T follicular helper cell (primary cell): ENCODE results near the gene HLA-DOA.

Experiments used
- DNase-seq: peaks from one replicate; pipeline ENCODE4 v3.0.0-alpha.2; 2020; ENCODE audit warnings: low read depth

Gene HLA-DOA

DNA sequence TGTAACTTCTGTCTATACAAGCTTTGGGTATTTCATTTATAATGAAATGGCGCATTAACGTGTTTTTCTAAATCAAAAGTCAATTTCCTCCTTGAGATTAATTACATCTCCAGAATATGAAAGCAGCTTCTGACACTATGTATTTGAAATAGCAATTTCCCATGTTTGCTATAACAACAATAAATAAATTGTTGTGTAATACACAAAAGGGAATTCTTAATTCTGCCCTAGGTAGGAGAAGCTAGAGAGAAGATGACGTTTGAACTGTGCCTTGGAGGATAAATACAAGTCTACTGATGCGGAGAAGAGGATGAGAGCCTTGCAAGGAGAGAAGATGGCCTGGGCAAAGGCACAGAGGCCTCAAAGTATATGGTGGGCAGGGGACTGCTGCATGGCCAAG, 7.6 kb upstream of the HLA-DOA start:
- DNase-seq: no peak

DNA sequence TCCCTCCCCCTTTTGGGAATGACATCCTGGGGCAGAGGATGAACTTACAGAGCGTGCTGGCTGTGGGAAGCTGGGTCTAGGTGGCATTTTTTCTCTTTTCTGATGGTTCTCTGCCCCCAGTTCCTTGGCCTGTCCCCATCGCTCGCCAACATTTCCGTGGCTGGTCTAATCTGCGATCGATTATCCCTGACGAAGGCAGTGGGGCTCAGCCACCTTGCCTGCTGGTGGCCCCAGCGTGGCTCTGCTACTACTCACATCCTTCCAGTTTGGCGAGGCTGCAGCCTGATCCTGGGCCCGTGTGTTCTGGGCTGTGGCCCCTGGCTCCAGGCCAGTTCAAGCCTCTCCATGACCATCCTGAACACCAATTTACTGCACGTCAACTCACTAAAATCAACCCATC, 6.4 kb upstream of the HLA-DOA start:
- no peak for DNase-seq

DNA sequence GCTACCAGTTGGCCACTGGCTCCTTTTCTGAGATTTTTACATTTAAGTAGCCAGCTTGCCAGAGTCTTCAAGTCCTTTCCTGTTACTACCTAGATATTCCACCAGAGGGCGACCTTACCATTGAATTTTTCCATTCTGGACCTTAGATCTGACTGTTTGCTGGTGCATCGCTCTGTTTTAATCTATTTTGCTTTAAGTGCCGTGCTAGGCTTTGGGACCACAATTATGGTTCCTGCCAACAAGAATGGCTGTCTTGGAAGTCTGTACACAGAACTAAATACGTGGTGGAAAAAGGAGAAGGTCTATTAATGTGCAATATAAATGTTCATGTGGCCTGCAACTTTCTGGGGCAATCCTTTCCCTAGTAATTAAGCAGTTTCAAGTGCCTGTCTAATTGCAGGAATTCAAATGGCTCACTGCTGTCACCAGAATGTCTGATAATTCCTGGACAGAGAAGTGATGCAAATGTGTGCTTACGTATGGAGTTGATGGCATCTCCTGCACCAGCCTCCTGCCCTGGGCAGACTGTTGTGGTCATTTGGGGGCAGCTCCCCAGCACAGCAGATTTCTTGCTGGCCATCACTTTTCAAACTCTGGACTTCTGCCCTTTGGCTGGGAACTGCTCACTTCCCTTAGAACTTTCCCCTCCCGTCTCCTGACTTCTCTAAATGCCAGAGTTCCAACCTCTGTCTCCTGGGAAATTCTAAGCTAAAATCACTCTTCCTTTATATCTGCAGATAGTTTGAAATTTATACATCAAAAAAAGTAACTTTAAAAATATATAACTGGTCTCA, 5.6 kb upstream of the HLA-DOA start:
- DNase-seq: peak; percentile 26

DNA sequence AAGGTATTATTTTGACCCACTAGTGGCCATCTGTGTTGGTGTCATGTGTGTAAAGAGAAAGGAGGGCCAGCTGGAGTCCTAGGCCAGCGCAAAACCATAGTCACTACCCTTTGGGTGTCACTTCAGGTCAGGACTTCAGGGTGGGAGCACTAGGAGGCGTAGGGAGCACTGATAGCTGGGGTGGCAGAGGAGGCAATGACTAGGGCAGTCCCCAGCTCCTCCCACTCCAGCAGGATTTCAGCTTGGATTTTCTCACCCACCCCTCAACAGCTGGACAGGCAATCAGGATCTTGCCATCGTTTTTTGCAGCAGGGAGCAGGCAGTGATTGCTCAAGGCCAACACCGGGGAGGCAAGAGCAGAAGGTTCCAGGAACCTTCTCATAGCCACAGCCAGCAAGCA, 4.2 kb upstream of the HLA-DOA start:
- DNase-seq: no peak

DNA sequence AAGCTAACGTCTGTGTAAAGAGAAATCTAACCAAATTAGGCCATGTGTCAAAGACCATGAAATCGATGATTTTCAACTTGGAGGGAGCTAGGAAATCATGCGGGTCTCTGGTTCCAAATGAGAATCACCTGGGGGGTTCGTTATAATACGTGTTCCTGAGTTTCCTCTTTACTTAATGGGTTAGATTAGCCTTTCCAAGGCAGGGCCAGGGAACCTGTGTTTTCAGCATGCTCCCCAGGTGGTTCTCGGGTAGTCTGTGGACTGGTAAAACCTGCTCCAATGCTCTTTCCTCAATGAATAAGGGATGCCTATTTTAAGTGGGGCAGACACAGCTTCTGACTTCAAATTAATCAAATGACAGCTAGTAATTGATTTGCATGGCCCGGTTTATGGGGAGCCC, 965 bp upstream of the HLA-DOA start:
- no peak for DNase-seq

DNA sequence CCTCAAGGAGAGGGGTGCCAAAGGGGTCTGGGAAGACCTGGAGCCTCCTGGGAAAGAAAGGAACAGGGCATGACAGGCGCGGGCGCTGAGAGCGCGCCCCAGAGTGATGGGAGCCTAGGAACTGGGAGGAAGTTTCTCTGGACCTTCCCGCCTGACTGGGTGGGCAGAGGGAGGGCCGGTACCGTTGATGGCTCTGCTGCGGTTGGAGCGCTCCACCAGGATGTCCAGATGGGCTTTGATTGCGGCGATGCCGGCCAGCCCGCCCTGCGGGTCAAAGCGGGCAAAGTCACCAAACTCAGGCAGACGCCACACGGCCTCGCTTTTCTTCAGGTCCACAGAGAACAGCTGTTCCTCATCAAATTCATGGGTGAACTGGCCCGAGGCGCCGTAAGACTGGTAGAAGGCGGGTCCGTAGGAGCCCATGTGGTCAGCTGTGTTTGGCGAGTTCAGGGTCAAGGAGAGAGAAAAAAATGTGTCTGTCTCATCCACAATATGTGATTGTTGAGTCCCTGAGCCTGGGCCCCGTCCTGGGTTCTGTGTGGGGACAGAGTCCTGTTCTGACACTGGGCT, 1.5 kb downstream of the HLA-DOA start:
- DNase-seq: no peak

DNA sequence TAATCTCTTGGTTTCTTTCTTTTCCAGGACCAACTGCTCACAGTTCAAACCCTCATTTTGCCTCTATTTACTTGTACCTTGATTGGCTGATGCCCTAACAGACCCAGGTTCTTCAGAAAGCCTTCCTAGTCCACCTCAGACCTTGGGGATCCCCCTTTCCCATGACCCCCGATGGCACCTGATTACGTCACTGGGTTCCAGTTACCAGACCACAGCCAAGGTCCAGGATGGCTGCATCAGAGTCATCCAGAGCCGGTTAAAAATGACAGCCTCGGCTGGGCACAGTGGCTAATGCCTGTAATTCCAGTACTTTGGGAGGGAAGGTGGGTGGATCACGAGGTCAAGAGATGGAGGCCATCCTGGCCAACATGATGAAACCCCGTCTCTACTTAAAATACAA, 4.5 kb downstream of the HLA-DOA start:
- no peak for DNase-seq

DNA sequence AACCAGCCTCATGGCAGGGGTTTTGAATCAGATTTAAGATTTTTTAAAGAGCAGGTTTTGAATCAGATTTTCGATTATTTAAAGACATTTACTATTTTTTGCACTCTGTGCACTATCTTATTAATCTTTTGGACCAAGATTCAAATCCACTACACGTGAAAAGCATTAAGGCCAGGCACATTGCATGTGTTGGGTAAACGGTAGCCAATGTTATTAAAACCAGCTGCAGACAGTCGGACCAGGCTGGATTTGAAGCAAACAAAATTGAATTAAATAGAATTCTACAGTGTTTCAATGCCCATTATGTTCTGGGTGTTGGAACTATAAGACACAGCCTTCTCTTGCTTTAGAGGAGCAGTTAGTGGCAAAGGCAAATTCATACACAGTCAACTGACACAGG, 7.7 kb downstream of the HLA-DOA start:
- no peak for DNase-seq

DNA sequence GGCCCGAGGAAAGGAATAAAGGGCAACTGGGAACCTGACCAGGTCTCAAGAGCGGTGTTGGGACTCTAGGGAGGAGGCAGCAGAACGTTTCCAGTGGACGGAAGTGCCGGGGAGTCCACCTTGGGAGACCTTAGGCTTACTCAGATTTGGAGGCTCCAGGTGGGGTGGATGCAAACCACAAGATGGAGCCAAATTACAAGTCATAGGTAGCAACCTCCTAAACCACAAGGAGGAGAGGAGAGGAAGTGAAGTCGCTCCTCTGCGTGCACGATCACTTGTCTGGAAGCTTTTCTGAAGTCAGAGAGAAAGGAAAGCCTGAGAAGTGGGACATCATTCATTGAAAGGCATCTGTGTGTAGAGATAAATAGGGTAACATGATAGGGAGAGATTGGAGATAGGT, 9.3 kb downstream of the HLA-DOA start:
- no peak for DNase-seq

DNA sequence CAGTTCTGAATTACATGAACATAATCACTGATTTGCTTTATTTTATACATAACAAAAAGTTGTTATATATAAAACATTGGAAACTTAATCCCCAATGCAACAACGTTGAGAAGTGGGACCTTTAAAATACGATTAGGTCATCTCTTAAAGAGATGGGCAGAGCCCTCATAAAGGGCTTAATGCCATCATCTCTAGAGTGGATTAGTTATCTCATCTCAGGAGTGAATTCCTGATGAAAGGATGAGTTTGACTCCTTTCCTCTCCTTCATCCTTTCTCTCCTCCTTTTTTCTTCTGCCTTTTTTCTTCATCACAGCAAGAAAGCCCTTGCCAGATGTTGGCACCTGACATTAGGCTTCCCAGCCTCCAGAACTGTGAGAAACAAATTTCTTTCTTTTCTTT, 13.9 kb downstream of the HLA-DOA start:
- no peak for DNase-seq

DNA sequence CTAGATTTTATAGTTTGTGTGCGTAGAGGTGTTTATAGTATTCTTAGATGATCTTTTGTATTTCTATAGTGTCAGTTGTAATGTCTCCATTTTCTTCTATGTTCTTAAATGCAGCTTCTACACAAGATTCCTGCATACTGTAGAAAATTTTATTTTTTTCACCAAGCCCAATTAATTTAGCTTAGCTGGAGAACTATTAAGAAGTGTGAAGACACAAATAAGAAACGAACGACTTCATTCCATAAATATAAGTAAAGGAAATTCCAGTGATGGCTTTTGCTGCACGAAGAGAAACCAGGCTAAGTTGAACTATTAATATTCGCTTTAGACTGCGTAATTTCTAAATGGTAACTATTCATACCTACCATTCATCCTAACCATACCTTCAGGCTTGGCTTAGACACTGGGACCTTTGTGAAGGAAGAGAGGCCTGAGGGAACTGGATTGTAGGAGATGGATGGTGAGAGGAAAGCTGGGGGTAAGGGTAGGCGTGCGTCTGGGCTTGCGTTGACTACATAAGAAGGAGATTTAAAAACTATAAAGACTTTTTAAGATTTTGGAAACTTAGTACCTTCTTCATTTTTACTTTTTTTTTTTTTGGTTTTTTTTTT, 15.9 kb downstream of the HLA-DOA start:
- no peak for DNase-seq

DNA sequence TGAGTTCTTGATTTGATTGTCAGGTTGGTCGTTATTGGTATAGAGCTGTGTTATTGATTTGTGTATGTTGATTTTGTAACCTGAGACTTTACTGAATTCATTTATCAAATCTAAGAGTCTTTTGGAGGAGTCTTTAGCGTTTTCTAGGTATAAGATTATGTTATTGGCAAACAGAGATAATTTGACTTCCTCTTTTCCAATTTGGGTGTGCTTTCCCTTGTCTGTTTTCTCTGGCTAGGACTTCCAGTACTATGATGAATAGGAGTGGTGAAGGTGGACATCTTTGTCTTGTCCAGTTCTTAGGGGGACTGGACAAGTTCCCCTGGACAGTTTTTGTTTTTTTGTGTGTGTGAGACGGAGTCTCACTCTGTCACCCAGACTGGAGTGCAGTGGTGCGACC, 17.4 kb downstream of the HLA-DOA start:
- DNase-seq: no peak

DNA sequence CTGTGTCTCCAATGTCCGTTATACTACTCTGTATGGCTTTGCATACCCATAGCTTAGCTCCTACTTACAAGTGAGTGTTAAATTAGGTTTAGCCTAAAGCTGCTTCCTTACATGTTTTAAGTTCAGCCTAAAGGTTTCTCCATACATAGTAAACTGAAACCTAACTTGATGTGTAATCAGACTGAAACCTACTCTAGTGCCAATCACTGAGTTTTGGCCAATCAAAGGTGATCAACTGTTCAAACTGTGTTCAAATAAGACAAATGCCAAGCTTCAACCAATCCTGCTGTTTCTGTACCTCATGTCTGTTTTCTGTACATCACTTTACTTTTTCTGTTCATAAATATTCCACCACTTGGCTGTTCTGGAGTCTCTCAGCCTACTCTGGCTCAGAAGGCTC, 20.0 kb downstream of the HLA-DOA start:
- no peak for DNase-seq

DNA sequence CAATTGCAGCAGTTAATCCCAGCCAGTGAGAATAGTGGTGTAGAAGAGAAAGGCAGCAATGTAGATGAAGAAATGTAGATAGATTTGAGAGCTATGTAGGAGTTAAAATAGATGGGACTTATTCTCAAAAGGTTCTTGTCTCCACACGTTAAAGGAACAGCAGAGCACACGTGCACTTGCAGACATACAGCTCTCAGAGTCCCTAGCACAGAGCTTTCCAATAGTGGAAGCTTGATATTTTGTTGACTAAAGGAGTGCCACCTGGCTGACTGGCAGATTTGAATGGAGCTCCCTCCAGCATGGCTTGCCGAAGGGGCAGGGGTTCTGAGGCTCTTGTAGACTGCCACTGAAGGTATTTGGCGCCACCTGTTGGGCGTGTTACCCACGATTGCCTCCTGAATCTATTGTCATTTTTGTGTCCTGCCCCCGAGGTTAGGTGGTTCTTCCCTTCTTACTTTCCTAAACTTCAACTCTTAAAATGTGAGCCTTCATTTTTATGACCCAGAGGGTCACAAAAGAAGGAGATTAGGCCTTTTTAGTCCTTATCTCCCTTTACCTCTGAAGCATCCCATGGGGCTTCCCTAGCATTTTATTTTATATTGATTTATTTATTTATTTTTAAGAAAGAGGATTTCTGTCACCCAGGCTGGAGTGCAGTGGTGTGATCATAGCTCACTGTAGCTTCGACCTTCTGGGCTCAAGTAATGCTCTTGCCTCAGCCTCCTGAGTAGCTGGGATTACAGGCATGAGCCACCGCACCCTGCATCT, 24.6 kb downstream of the HLA-DOA start:
- peak; percentile 85 for DNase-seq

DNA sequence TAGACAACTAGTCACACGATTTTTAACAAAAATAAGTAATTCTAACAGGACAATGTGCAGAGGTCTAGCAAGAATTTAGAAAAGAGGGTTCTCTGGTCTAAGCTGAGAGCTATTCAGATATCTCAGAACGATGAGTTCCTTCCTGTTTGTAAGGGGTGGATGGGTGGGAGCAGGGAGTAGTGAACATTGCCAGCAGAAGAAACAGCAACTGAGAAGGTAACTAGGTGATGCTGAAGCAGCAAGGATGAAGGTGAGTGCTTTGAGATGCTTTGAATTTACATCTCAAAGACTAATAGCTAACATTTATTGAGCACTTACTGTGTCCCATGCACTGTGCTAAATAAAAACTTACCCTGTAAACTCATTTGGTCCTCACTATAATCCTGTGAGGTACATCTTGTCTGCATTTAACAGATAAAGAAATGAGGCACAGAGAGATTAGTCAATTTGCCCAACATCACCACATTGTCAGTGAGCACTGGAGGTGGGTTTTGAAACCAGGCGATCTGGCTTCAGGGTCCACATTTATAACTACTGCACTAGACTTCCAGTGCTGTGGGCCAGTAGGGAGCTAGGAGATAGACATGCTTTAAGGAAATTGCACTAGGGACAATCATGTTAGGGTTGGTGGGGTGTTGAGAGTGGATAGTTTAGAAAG, 25.3 kb downstream of the HLA-DOA start:
- no peak for DNase-seq

DNA sequence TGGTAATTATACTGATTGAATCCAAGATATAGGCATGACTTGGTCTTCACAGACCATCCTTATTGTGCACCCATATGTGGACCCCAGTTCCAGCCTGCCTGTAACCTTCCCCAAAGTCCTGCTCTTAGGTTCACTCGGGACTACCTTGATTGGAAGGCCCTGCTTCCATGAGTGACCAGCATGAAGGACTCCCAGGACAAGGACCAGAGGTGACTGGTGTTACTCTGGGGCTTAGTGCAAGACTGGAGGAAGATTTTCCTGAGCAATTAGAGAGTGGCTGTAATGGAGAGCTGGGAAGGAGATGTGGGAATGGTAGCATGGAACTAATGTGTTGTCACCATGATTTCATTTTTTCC, 25.9 kb downstream of the HLA-DOA start:
- no peak for DNase-seq

DNA sequence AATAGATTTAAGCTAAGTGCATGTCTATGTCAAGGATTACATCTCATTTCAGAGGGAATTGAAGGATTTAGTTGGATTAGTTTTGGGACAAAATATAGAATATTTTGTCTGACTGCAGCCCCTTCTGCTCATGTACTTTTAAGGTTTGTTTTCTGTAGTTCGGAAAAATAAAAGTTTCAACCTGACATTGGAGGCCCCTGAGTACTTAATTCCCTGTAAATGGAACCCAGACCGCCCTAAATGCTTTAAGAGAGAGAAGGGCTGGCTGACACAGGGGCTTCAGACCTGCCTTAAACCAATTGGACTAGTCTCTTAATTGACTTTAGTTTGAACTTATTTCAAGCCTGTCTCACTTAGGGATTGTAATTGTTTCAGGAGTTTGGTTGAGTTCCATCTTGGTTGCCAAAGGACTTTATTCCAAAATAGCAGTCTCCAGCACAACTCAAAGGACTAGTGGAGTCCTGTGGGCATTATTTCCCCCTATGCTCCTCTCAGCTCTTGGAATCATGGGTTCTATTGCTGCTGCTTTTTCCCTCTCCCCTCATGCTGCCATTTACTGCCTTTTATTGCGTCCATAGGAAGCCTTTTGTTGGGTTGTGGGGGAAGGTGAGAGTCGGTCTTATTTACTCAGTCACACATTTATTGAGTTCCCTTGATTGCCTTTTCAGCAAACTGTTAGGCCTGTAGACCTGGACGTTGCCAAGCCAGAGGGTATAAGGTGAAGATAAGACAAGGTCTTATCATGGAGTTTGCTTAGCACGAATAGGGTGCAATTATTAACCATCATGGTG, 26.5 kb downstream of the HLA-DOA start:
- DNase-seq: no peak

DNA sequence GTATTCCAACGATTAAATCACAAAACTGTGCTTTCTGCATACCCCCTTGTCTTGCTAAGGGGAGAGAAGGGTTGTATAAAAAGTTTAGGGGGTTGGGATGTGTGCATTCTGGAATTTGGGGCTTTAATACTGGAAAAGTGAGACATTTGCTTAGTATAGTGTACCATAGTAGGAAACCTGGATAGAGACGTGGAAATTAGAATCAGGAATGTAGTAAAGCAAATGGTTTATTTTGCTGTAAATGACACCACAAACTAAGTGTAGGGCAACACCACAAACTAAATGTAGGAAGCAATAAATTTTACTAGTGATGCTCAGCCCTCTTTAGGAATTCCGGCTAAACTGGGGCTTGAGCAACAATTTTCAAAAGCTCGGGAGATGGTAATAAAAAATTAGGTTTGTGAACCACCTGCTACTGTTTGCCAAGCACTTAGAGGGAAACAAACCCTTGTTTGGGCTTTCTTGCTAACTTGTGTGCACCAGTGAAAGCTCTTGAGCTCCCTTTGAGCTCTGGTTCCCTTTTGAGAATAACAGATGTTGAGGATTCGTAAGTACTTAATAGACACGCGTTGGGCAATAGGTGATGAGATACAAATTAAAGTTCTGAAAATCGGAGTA, 27.2 kb downstream of the HLA-DOA start:
- no peak for DNase-seq

DNA sequence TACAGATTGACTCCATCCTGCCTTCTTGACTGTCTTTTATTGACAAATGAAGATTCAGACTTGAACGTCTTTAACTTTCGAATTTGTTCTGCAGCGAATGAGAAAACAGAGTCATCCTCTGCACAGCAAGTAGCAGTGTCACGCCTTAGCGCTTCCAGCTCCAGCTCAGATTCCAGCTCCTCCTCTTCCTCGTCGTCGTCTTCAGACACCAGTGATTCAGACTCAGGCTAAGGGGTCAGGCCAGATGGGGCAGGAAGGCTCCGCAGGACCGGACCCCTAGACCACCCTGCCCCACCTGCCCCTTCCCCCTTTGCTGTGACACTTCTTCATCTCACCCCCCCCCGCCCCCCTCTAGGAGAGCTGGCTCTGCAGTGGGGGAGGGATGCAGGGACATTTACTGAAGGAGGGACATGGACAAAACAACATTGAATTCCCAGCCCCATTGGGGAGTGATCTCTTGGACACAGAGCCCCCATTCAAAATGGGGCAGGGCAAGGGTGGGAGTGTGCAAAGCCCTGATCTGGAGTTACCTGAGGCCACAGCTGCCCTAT, 28.8 kb downstream of the HLA-DOA start:
- no peak for DNase-seq

DNA sequence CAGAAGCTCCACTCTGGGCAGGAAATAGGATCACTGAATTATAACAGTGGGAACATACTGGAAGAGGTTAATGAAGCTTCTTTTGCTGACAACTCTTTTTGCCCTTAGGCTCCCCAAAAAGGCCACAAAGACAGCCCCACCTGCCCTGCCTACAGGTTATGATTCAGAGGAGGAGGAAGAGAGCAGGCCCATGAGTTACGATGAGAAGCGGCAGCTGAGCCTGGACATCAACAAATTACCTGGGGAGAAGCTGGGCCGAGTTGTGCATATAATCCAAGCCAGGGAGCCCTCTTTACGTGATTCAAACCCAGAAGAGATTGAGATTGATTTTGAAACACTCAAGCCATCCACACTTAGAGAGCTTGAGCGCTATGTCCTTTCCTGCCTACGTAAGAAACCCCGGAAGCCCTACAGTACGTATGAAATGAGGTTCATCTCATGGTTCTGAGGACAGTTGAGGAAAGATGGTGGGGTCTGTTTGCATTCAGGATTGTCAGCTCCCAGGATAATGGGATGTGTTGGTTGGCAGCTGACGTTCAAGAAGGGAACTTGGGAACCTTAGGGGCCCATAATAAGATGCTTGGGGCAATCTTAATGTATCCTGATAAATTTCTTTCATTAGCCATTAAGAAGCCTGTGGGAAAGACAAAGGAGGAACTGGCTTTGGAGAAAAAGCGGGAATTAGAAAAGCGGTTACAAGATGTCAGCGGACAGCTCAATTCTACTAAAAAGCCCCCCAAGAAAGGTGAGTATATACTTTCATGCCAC, 29.5 kb downstream of the HLA-DOA start:
- no peak for DNase-seq
